SU-DHL-6 (cell line): ENCODE results near the gene USP30.
"Not testable (repeated sequence)": the region's sequence is repeated elsewhere in the genome, so short reads cannot be mapped to it uniquely, and the experiment has no call there.

ENCODE experiments used
- H2AFZ ChIP-seq: fragments of 200-600 bp; sonication (generic); 2 replicates; pipeline ENCODE4 v1.6.1; 2014; ENCODE audit warnings: low read depth, mild to moderate bottlenecking, moderate library complexity, mixed read lengths, antibody characterized with exemption, low read length; ENCODE audit not compliant: severe bottlenecking
- H3F3A ChIP-seq: fragments of 200-600 bp; shearing (Covaris generic); 2 replicates; pipeline ENCODE4 v1.6.0; 2016; ENCODE audit warnings: antibody characterized with exemption, mild to moderate bottlenecking; ENCODE audit not compliant: insufficient read depth
- H3K27ac ChIP-seq: fragments of 200-600 bp; sonication (generic); 2 replicates; pipeline ENCODE4 v1.5.1; 2016; ENCODE audit warnings: low read depth, mild to moderate bottlenecking, low read length, moderate library complexity, mixed read lengths
- H3K27me3 ChIP-seq: fragments of 200-600 bp; sonication (generic), shearing (Covaris generic); 2 replicates; pipeline ENCODE4 v1.6.0; 2014; ENCODE audit warnings: mild to moderate bottlenecking, low read length
- H3K36me3 ChIP-seq: fragments of 200-600 bp; sonication (generic); 2 replicates; pipeline ENCODE4 v1.6.1; 2014; ENCODE audit warnings: mild to moderate bottlenecking, low read length, mixed read lengths
- H3K4me2 ChIP-seq: fragments of 300-600, 200-600 bp; shearing (Covaris generic), sonication (generic); 2 replicates; pipeline ENCODE4 v1.6.0; 2014; ENCODE audit warnings: low read length, low read depth, mild to moderate bottlenecking; ENCODE audit not compliant: poor library complexity, severe bottlenecking
- H3K4me3 ChIP-seq: fragments of 200-600 bp; sonication (generic); 2 replicates; pipeline ENCODE4 v1.5.1; 2014; ENCODE audit warnings: antibody characterized with exemption, low read length, mild to moderate bottlenecking, mixed read lengths; ENCODE audit not compliant: insufficient read depth, poor library complexity, severe bottlenecking
- H3K79me2 ChIP-seq: fragments of 200-600 bp; sonication (generic); 2 replicates; pipeline ENCODE4 v1.6.1; 2014; ENCODE audit warnings: mild to moderate bottlenecking, low read length, moderate library complexity; ENCODE audit not compliant: insufficient read depth
- H3K9ac ChIP-seq: fragments of 200-600 bp; sonication (generic); 2 replicates; pipeline ENCODE4 v1.7.0; 2014; ENCODE audit warnings: mild to moderate bottlenecking, low read length
- H3K9me2 ChIP-seq: fragments of 200-600 bp; sonication (generic); replicated peaks from 2 replicates; pipeline ENCODE4 v1.6.1; 2014; ENCODE audit warnings: low read length; ENCODE audit not compliant: insufficient read depth
- H3K9me3 ChIP-seq: fragments of 200-600 bp; sonication (generic); 2 replicates; pipeline ENCODE4 v1.6.1; 2014; ENCODE audit warnings: low read length, mixed read lengths; ENCODE audit not compliant: insufficient read depth
- H4K20me1 ChIP-seq: fragments of 200-600 bp; sonication (generic); 2 replicates; pipeline ENCODE4 v1.6.1; 2014; ENCODE audit warnings: low read depth, mild to moderate bottlenecking, antibody characterized with exemption, low read length, moderate library complexity, mixed read lengths
- CTCF ChIP-seq: fragments of 200-600 bp; sonication (generic); IDR thresholded peaks from one replicate; pipeline ENCODE4 v1.5.1; 2017; ENCODE audit warnings: antibody characterized with exemption, mild to moderate bottlenecking, low read length, moderate library complexity; ENCODE audit not compliant: insufficient read depth, poor library complexity, severe bottlenecking
- EZH2phosphoT487 ChIP-seq: fragments of 200-600 bp; sonication (generic), shearing (Covaris generic); conservative IDR thresholded peaks from 2 replicates; pipeline ENCODE4 v1.6.1; 2018; ENCODE audit warnings: mild to moderate bottlenecking, antibody characterized with exemption, low read length, moderate library complexity, mixed read lengths

The USP30 gene

GRCh38 chr12:109053382-109054123, 1.2 kb downstream of the USP30 start:
- TF ChIP-seq EZH2phosphoT487 (no peak), CTCF (no peak)
- peak overlapping the region; percentile 93 for H2AFZ ChIP-seq

GRCh38 chr12:109054124-109054513, 1.7 kb downstream of the USP30 start:
- not testable (repeated sequence) for H4K20me1 ChIP-seq, H3K9me3 ChIP-seq, H3K9me2 ChIP-seq, H3K27me3 ChIP-seq, H3K36me3 ChIP-seq
- Histone ChIP-seq H3K4me2 (peak overlapping the region; percentile 95), H3F3A (peaks cover 13% of the 10 kb centered on the region; the same call in 1 of the 2 replicates), H3K9ac (peak overlapping the region; percentile 88), H3K27ac (peak overlapping the region; percentile 80), H3K79me2 (peaks cover 14% of the 10 kb centered on the region; the same call in 1 of the 2 replicates), H3K4me3 (peak overlapping the region; percentile 94), H2AFZ (peak overlapping the region; percentile 93)

More at GRCh38 chr12:109053382-109054123, 1.2 kb downstream of the USP30 start:
- H3K9me2 ChIP-seq, result no peaks in the 10 kb centered on the region
- H3K4me3 ChIP-seq, result peak overlapping the region; percentile 94
- no peaks in the 10 kb centered on the region for H4K20me1 ChIP-seq
- peak overlapping the region; percentile 88 for H3K9ac ChIP-seq
- peaks cover 3% of the 10 kb centered on the region; the same call in 1 of the 2 replicates for H3K36me3 ChIP-seq
- peak overlapping the region; percentile 80 for H3K27ac ChIP-seq
- H3F3A ChIP-seq, result peaks cover 13% of the 10 kb centered on the region; the same call in 1 of the 2 replicates
- no peaks in the 10 kb centered on the region for H3K9me3 ChIP-seq
- H3K79me2 ChIP-seq, result peaks cover 14% of the 10 kb centered on the region; the same call in 1 of the 2 replicates
- no peaks in the 10 kb centered on the region for H3K27me3 ChIP-seq
- peak overlapping the region; percentile 95 for H3K4me2 ChIP-seq

- Histone ChIP-seq H3K27ac (peak overlapping the region; percentile 80; the same call in 1 of the 2 replicates), H3K9me2 (no peaks in the 10 kb centered on the region), H4K20me1 (no peaks in the 10 kb centered on the region), H3K4me2 (peak overlapping the region; percentile 95), H3K79me2 (peaks cover 14% of the 10 kb centered on the region; the same call in 1 of the 2 replicates), H3K4me3 (no peak overlapping the region), H3K9ac (peak overlapping the region; percentile 20; the same call in 1 of the 2 replicates), H3K36me3 (peaks cover 3% of the 10 kb centered on the region; the same call in 1 of the 2 replicates), H3K27me3 (no peaks in the 10 kb centered on the region), H2AFZ (no peak overlapping the region), H3K9me3 (no peaks in the 10 kb centered on the region), H3F3A (peaks cover 14% of the 10 kb centered on the region; the same call in 1 of the 2 replicates)
- TF ChIP-seq CTCF, result no peak
Measured at GRCh38 chr12:109054520-109054919, 2.1 kb downstream of the USP30 start.

GRCh38 chr12:109056891-109057290, 4.5 kb downstream of the USP30 start:
- H3K36me3 ChIP-seq, result peaks cover 3% of the 10 kb centered on the region; the same call in 1 of the 2 replicates
- TF ChIP-seq EZH2phosphoT487 (no peak), CTCF (no peak)
- no peaks in the 10 kb centered on the region for H4K20me1 ChIP-seq
- H3K9ac ChIP-seq, result no peak overlapping the region
- H3F3A ChIP-seq, result peaks cover 37% of the 10 kb centered on the region
- H3K4me3 ChIP-seq, result no peak overlapping the region
- H3K9me2 ChIP-seq, result no peaks in the 10 kb centered on the region
- no peaks in the 10 kb centered on the region for H3K27me3 ChIP-seq
- no peaks in the 10 kb centered on the region for H3K9me3 ChIP-seq
- H3K79me2 ChIP-seq, result peaks cover 14% of the 10 kb centered on the region; the same call in 1 of the 2 replicates
- H2AFZ ChIP-seq, result no peak overlapping the region
- no peak overlapping the region; the same call in 1 of the 2 replicates for H3K27ac ChIP-seq
- no peak overlapping the region for H3K4me2 ChIP-seq
